Heart left ventricle (tissue), 16 donors: ENCODE data around the gene ODF4. TPM values are rescaled to one million over a fixed set of nuclear protein-coding genes. Genes with fewer than 3 reads are reported as not detected.

Source experiments
- ATAC-seq, 4 donors: fragments of 200-7000 bp; cut with Tn5 transposase; one replicate each; pipeline ENCODE4 v1.9.1; 2020 to 2022; ENCODE audit warnings: moderate library complexity in 4 of 4, mild to moderate bottlenecking in 3 of 4, moderate number of reproducible peaks in 1 of 4
- DNase-seq, 5 donors: peaks; one replicate each; pipeline ENCODE4 v3.0.0-alpha.2; 2020
- H3K27ac ChIP-seq, 12 donors: fragments of 200-600 bp; sonication (generic) in 4 of 12; one replicate each; pipeline versions ENCODE4 v1.5.0 to v1.8.0; 2016 to 2022; ENCODE audit warnings: mild to moderate bottlenecking in 2 of 12
- H3K27me3 ChIP-seq, 9 donors: fragments of 200-600 bp; sonication (generic) in 2 of 9; one replicate each; pipeline versions ENCODE4 v1.5.1 to v1.8.0; 2016 to 2022; ENCODE audit warnings: mild to moderate bottlenecking in 3 of 9
- H3K36me3 ChIP-seq, 9 donors: fragments of 200-600 bp; sonication (generic) in 2 of 9; one replicate each; pipeline versions ENCODE4 v1.5.0 to v1.8.0; 2018 to 2022; ENCODE audit warnings: mild to moderate bottlenecking in 2 of 9
- H3K4me1 ChIP-seq, 12 donors: fragments of 200-600 bp; sonication (generic) in 4 of 12; one replicate each; pipeline versions ENCODE4 v1.5.0 to v1.8.0; 2016 to 2022; ENCODE audit warnings: mild to moderate bottlenecking in 3 of 12
- H3K4me3 ChIP-seq, 12 donors: fragments of 200-600 bp; sonication (generic) in 4 of 12; one replicate each; pipeline versions ENCODE4 v1.5.0 to v1.8.0; 2017 to 2022; ENCODE audit warnings: mild to moderate bottlenecking in 9 of 12, moderate library complexity in 4 of 12
- H3K9me3 ChIP-seq, 12 donors: fragments of 200-600 bp; sonication (generic) in 4 of 12; one replicate each; pipeline versions ENCODE4 v1.5.0 to v1.8.0; 2016 to 2022; ENCODE audit warnings: mild to moderate bottlenecking in 1 of 12
- CTCF ChIP-seq, 12 donors: fragments of 200-600 bp; sonication (generic) in 4 of 12; IDR thresholded peaks; one replicate each; pipeline versions ENCODE4 v1.5.0 to v1.8.0; 2018 to 2022; ENCODE audit warnings: antibody characterized with exemption in 12 of 12, mild to moderate bottlenecking in 5 of 12
- POLR2A ChIP-seq, 2 donors: fragments of 450-650 bp; IDR thresholded peaks; one replicate each; pipeline ENCODE4 v1.6.1; 2017; ENCODE audit warnings: antibody characterized with exemption in 2 of 2, mild to moderate bottlenecking in 2 of 2, moderate library complexity in 2 of 2
- WGBS, 4 donors: extraction: QIAGEN DNeasy Blood & Tissue Kit in 2 of 4; methylation state at CpG; one replicate each; pipeline versions ENCODE4 v1.1.5 to v1.1.7; 2013 to 2018; 5-methylcytosine and 5-hydroxymethylcytosine counted together
- intact Hi-C, 10 donors: fragments of 100-400 bp; cut with DNase I; formaldehyde crosslinking; loops; one replicate each; pipeline versions ENCODE4 v1.11.1 to v1.14.2; 2022
- polyA plus RNA-seq, 2 donors: library from polyadenylated mRNA; stranded (reverse); fragments of 200-250 nt; gene quantifications; one replicate each; pipeline ENCODE4 v1.2.3, GENCODE V29; 2013
- total RNA-seq, 9 donors: library from RNA; depleted of rRNA in 2 of 9; stranded (reverse); fragments of >200 nt in 2 of 9; fragmentation: NEBNext Ultra II Directional in 3 of 9; extraction: Animal tissue kit (Norgen Biotek cat#: 25700) in 3 of 9; gene quantifications; one replicate each; pipeline versions ENCODE4 v1.1.0 to v1.2.4, GENCODE V29; 2016 to 2023
- donor health status: ischemic (EF 13 %, LVEDD 7.1; RV severe dilation, severe dysfunction).
- donor health status: healthy with polysubstance abuse.
- donor health status: DM: no; HTN: yes; CAD: no.
- donor health status: DM: no; HTN: no; CAD: no.
- donor health status: ischemic (EF 25% LVEDD 6.9; RV normal size, moderate dysfunction).
- donor health status: ischemic (EF 25% LVEDD 5.7; RV mildly dilated, moderate dysfunction).
- donor health status: healthy.
- donor health status: DM: yes; HTN: yes; CAD: no.
- donor health status: ischemic (EF 35%, LVEDD 5.7; RV mildly dilated, moderate dysfunction).
- donor health status: nonischemic (EF 11% LVEDD 7.7; RV severe dilation, severe dysfunction).
- donor health status: DM: yes; HTN: yes; CAD: no.
- donor health status: PGD.
- donor health status: ischemic (EF 29% LVEDD 5.4; RV normal size, mild dysfunction).
- donor health status: nonischemic (EF 23%, LVEDD 6.1; RV moderate dilation, normal function).

ODF4 gene
- total and polyA plus RNA-seq, 11 donors, result not detected

GRCh38 chr17:8382052-8382879 lies 42.6 kb downstream of the ODF4 start:
- Histone ChIP-seq H3K36me3 (peaks cover 0 to 48% (median 47%) of the 10 kb centered on the region in 9 donors), H3K4me3 (peak overlapping the region; percentile 40 to 77 (median 70)), H3K9me3 (no peaks in the 10 kb centered on the region), H3K27ac (peak overlapping the region in 11 of 12 donors; percentile 17 to 93 (median 80)), H3K4me1 (peaks cover 0 to 51% (median 29%) of the 10 kb centered on the region in 12 donors), H3K27me3 (no peaks in the 10 kb centered on the region)
- 20 to 22% (median 21%) methylated on average over 27 of the region's 27 CpGs for WGBS, 4 donors
- DNase-seq, result no peak
- no peak for TF ChIP-seq CTCF (IDR thresholded peaks at IDR 0.05)
- TF ChIP-seq POLR2A (IDR thresholded peaks at IDR 0.05), result no peak
- intact Hi-C loops, result loop anchor here in 2 of 10 donors (2.0 to 10.0 kb wide), 3 partner anchors 53 to 70 kb away; partner anchors contain the start of genes ARHGEF15 (in 1 of the 2) and NDEL1 (in 1 of the 2)
- ATAC-seq, result no peak

GRCh38 chr17:8382880-8383142 lies 43.2 kb downstream of the ODF4 start:
- intact Hi-C loops, result loop anchor here in 2 of 10 donors (1.0 to 10.0 kb wide), 4 partner anchors 52 to 71 kb away; partner anchors contain the start of genes NDEL1 (in 2 of the 2) and ARHGEF15 (in 1 of the 2)
- ATAC-seq, result peak in 3 of 4 donors; percentile 9 to 25 (median 19)
- H3K4me1 ChIP-seq, result peaks cover 0 to 51% (median 29%) of the 10 kb centered on the region in 12 donors

GRCh38 chr17:8383143-8383822 lies 43.6 kb downstream of the ODF4 start, which contains the start of gene RPL26:
TSS of gene RPL26 (minus strand) at chr17:8383193. CDS start at chr17:8382310, 883 bp downstream.
- ATAC-seq (peak; percentile 89 to 97 (median 92)), DNase-seq (peak; percentile 95 to 97 (median 96))
- TF ChIP-seq CTCF (IDR thresholded peaks at IDR 0.05), result peak; percentile 96 to 99 (median 98)
- TF ChIP-seq POLR2A (IDR thresholded peaks at IDR 0.05), result peak in 1 of 2 donors; percentile 73
- intact Hi-C loops, result loop anchor here in 2 of 10 donors (1.0 to 10.0 kb wide), 4 partner anchors 52 to 71 kb away; partner anchors contain the start of genes NDEL1 (in 2 of the 2) and ARHGEF15 (in 1 of the 2)
- Histone ChIP-seq H3K36me3 (peaks cover 0 to 38% (median 37%) of the 10 kb centered on the region in 9 donors), H3K27ac (peak within 1 kb of the TSS; percentile 12 to 93 (median 80)), H3K27me3 (no peaks in the 10 kb centered on the region), H3K9me3 (no peaks in the 10 kb centered on the region), H3K4me1 (peaks cover 0 to 51% (median 29%) of the 10 kb centered on the region in 12 donors), H3K4me3 (peak within 1 kb of the TSS; percentile 40 to 77 (median 70))
- 0% methylated on average over 25 to 55 of the region's 55 CpGs for WGBS, 4 donors

More at GRCh38 chr17:8382880-8383142, 43.2 kb downstream of the ODF4 start:
- Histone ChIP-seq H3K9me3 (no peaks in the 10 kb centered on the region), H3K27ac (peak overlapping the region; percentile 12 to 93 (median 79)), H3K4me3 (peak overlapping the region; percentile 40 to 77 (median 70)), H3K27me3 (no peaks in the 10 kb centered on the region), H3K36me3 (peaks cover 0 to 43% (median 41%) of the 10 kb centered on the region in 9 donors)
- 0 to 2% (median 1%) methylated on average over 15 of the region's 15 CpGs for WGBS, 4 donors
- TF ChIP-seq CTCF (IDR thresholded peaks at IDR 0.05) (no peak), POLR2A (IDR thresholded peaks at IDR 0.05) (no peak)
- no peak for DNase-seq
